ENCODE measurements around the gene ALDH5A1.

Gene ALDH5A1

DNA sequence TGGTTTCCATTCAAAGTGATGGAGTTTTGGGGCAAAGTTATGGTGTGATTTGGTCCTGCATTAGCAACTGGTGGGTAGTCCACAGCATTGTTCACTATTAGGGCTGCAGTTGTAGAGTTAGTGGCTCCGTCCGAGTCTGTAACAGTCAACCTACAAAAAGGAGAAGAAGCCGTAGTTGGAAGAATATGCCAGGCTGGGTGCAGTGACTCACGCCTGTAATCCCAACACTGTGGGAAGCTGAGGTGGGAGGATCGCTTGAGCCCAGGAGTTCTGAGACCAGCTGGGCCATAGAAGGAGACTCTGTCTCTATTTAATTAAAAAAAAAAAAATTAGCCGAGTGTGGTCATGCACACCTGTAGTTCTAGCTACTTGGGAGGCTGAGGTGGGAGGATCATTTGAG is 81.7 kb downstream of the ALDH5A1 start:
- DNase-seq: no peak

DNA sequence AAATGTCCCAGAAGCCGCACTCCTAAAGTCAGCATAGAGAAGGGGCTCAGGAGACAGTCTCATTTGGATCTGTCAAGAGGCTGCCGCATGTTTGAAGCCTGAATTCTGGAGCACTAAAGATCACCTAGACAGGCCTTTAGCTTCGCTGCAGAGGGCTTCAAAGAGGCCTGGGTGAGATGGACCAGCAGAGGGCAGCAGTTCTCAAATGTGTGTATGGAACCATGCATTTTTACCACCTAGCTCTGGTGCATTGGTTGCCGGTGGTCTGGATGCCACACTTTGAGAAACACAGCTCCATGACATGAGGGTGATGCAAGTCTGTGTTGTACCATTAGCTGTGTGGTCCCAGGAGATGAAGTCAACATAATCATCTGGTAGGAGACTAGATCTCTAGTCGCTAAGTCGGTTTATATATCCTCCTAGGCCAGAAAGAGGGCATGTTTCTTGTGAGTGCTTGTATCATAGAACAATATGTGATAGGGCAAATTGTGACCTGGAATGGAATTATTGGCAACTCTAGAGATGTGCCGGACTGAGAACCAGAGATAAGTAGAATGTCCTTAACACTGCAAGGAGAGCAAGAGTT is 86.4 kb downstream of the ALDH5A1 start:
- peak; percentile 18 for DNase-seq

- peak; percentile 37 for DNase-seq
Measured at GRCh38 chr6:24583463-24584381, 89.0 kb downstream of the ALDH5A1 start.

- no peak for DNase-seq
Measured at GRCh38 chr6:24584382-24584720, 89.6 kb downstream of the ALDH5A1 start.

All from DMS 273 treated with DMSO at 0.1 percent for 48 hours (cell line).